ENCODE data around the gene MYOG. TPM values are rescaled to one million over a fixed set of nuclear protein-coding genes. Genes with fewer than 3 reads are reported as not detected.

The MYOG gene
- total RNA-seq, 1 donor from 2014 or later, result not detected

DNA sequence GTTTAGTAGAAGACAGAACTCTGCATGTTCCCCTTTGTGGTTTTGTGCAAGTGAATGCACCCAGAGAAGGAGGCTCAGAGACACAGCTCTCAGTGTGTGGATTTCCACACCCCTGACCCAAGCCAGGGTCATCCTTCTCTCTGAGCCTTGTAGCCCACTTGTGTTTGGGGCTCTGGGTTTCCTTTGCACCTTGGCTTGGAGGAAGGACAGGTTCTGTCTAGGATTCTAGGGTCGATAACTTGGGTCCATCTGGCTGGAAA, 27.2 kb downstream of the MYOG start:
- Histone ChIP-seq H3K4me3 (ENCODE audit: low read depth, low read length) (no peak overlapping the region), H3K36me3 (ENCODE audit: control insufficient read depth, insufficient read depth, low read length) (no peaks in the 10 kb centered on the region), H3K27me3 (ENCODE audit: control insufficient read depth, insufficient read depth, low read length) (peaks cover 2% of the 10 kb centered on the region)
- TF ChIP-seq, protein P1, sequence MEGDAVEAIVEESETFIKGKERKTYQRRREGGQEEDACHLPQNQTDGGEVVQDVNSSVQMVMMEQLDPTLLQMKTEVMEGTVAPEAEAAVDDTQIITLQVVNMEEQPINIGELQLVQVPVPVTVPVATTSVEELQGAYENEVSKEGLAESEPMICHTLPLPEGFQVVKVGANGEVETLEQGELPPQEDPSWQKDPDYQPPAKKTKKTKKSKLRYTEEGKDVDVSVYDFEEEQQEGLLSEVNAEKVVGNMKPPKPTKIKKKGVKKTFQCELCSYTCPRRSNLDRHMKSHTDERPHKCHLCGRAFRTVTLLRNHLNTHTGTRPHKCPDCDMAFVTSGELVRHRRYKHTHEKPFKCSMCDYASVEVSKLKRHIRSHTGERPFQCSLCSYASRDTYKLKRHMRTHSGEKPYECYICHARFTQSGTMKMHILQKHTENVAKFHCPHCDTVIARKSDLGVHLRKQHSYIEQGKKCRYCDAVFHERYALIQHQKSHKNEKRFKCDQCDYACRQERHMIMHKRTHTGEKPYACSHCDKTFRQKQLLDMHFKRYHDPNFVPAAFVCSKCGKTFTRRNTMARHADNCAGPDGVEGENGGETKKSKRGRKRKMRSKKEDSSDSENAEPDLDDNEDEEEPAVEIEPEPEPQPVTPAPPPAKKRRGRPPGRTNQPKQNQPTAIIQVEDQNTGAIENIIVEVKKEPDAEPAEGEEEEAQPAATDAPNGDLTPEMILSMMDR (IDR thresholded peaks at IDR 0.05; ENCODE audit: insufficient read depth, low read length, poor library complexity, severe bottlenecking), result no peak
- no peak for DNase-seq (ENCODE audit: low read depth)

DNA sequence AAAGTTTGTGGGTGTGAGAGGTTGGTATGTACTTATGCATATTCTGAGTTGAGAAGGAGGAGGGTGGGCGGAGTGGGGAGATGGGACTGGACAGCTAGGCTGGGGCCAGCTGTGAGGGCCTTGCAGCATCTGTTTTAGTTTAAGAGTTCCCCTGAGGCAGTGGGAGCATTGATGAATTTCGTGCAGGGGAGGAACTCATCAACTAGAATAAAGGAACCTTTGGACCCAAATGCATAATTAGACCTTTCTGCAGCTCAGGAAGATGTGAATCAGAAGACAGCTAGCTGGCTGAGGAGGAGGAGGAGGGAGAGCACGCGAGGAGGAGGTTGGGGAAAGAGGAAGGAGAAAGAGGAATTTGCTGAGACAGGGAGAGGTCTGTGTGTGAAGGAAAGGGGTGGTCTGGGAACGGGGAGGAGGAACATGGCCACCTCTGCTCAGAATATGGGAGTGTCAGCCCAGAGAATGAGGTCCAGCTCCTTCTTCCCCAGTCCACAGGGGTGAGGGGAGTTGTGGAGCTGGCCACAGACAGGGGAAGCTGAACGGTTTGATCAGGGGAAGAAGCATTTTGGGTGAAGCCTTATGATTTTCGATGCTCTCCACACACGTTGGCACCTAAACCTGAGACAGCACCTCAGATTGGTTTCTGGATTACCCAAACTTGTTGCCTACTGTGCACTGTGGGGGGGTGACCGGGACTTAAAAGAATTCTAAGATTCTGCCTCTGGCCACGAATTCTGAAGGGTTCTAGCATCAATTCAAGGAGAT, 27.7 kb downstream of the MYOG start:
- peaks cover 2% of the 10 kb centered on the region for H3K27me3 ChIP-seq (ENCODE audit: control insufficient read depth, insufficient read depth, low read length)
- no peaks in the 10 kb centered on the region for H3K36me3 ChIP-seq (ENCODE audit: control insufficient read depth, insufficient read depth, low read length)
- TF ChIP-seq, protein P1 (IDR thresholded peaks at IDR 0.05; ENCODE audit: insufficient read depth, low read length, poor library complexity, severe bottlenecking), result no peak
- no peak for DNase-seq (ENCODE audit: low read depth)
- H3K4me3 ChIP-seq (ENCODE audit: low read depth, low read length), result no peak overlapping the region

DNA sequence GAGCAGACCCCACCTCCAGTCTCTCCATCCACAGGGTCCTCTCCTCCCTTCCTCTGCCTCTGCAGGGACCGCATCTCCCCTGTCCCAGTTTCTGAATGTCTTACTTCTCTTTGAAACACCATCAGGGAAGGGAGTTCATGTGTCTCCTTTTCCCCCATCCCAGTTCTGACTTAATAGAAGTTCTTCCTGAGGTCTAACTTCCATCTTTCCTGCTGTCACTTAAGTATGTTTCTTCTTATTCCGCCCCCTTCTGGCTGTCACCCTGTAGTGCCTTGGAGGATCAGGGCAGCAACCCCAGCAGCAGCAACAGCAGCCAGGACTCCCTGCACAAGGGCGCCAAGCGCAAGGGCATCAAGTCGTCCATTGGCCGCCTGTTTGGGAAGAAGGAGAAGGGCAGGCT, 29.3 kb downstream of the MYOG start:
- TF ChIP-seq, protein P1 (IDR thresholded peaks at IDR 0.05; ENCODE audit: insufficient read depth, low read length, poor library complexity, severe bottlenecking), result no peak
- no peak for DNase-seq (ENCODE audit: low read depth)
- no peak overlapping the region for H3K4me3 ChIP-seq (ENCODE audit: low read depth, low read length)

DNA sequence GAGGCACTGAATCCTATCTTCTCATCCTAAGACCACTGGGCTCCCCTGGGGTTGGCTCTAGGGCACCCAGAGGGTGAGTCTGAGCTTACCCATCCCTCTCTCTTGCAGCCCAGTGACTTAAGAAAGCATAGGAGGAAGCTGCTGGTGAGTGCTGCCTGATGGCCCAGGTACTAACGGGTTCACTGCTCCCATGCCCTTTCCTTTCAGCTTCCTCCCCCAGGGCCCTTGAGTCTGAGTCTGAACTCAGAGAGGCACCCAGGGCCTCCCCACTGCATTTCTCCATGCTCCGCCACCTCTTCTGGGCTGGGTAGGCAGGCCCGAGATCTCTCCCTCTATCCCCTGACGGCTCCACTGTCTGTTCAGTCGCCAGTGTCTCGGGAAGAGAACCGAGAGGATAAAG, 29.8 kb downstream of the MYOG start:
- H3K4me3 ChIP-seq (ENCODE audit: low read depth, low read length), result no peak overlapping the region
- no peaks in the 10 kb centered on the region for H3K36me3 ChIP-seq (ENCODE audit: control insufficient read depth, insufficient read depth, low read length)
- H3K27me3 ChIP-seq (ENCODE audit: control insufficient read depth, insufficient read depth, low read length), result peaks cover 11% of the 10 kb centered on the region
- TF ChIP-seq, protein P1 (IDR thresholded peaks at IDR 0.05; ENCODE audit: insufficient read depth, low read length, poor library complexity, severe bottlenecking), result no peak
- DNase-seq (ENCODE audit: low read depth), result no peak

More for the DNA sequence above, 29.3 kb downstream of the MYOG start:
- H3K36me3 ChIP-seq (ENCODE audit: control insufficient read depth, insufficient read depth, low read length), result no peaks in the 10 kb centered on the region
- H3K27me3 ChIP-seq (ENCODE audit: control insufficient read depth, insufficient read depth, low read length), result peaks cover 8% of the 10 kb centered on the region

DNA sequence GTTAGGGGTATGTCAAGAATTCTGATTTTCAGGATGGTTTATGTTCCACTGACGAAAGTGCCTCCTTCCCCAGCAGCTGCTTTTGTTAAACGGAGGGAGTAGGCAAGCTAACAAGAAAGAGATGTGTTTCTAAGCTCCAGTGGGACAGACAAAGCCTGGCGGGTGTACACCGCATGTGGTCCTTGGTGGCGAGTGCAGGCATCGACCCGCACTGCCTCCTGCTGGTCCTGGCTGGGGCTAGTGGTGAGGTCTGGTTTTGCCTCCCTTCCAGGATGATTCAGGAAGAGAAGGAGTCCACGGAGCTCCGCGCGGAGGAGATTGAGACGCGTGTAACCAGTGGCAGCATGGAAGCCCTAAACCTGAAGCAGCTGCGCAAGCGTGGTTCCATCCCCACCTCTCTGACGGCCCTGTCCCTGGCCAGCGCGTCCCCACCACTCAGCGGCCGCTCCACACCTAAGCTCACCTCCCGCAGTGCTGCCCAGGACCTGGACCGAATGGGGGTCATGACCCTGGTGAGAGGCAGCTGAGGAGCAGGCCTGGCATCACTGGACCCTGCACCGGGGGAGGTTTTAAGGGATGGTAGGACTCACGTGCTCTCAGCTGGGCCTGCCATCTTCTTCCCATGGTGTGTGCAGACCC, 30.5 kb downstream of the MYOG start:
- DNase-seq (ENCODE audit: low read depth), result no peak
- H3K4me3 ChIP-seq (ENCODE audit: low read depth, low read length), result no peak overlapping the region
- TF ChIP-seq, protein P1 (IDR thresholded peaks at IDR 0.05; ENCODE audit: insufficient read depth, low read length, poor library complexity, severe bottlenecking), result no peak
- no peaks in the 10 kb centered on the region for H3K36me3 ChIP-seq (ENCODE audit: control insufficient read depth, insufficient read depth, low read length)
- H3K27me3 ChIP-seq (ENCODE audit: control insufficient read depth, insufficient read depth, low read length), result peaks cover 11% of the 10 kb centered on the region

DNA sequence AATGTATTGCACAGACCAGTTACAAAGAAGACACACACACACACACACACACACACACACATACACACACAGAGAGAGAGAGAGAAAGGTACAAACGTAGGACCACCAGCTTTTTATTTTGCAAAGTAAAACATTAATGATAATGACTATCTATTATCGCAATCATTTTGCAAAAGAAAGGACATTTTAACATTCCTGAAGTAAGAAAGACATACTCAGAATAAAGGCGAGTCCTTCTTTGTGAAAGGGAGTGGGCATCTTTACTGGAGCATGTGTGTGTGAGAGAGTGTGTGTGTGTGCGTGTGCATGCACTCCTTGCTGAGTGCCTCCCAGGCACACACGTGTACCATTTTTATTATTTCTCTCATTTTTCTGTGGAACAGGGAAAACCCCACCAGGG, 31.2 kb downstream of the MYOG start:
- TF ChIP-seq, protein P1 (IDR thresholded peaks at IDR 0.05; ENCODE audit: insufficient read depth, low read length, poor library complexity, severe bottlenecking), result no peak
- Histone ChIP-seq H3K36me3 (ENCODE audit: control insufficient read depth, insufficient read depth, low read length) (no peaks in the 10 kb centered on the region), H3K27me3 (ENCODE audit: control insufficient read depth, insufficient read depth, low read length) (peaks cover 11% of the 10 kb centered on the region), H3K4me3 (ENCODE audit: low read depth, low read length) (no peak overlapping the region)
- DNase-seq (ENCODE audit: low read depth), result no peak

Measured in kidney epithelial cell (primary cell).